Vagina (tissue), 2 donors: Measurements from ENCODE around the gene RNF181.

Experiments used
- POLR2A ChIP-seq, 2 donors: fragments of 450-650 bp; IDR thresholded peaks; one replicate each; pipeline ENCODE4 v1.6.1; 2017; ENCODE audit warnings: antibody characterized with exemption in 2 of 2, mild to moderate bottlenecking in 2 of 2, moderate library complexity in 2 of 2
- POLR2AphosphoS5 ChIP-seq, 2 donors: sonication (generic); formaldehyde crosslinking; IDR thresholded peaks; one replicate each; pipeline ENCODE4 v1.9.0; 2017; ENCODE audit warnings: antibody characterized with exemption in 2 of 2, mild to moderate bottlenecking in 2 of 2, low read depth in 1 of 2; ENCODE audit not compliant: insufficient read depth in 1 of 2
- TF ChIP-seq, protein P1 (sequence below), 3 experiments: fragments of 450-650 bp in 2 of 3; fragments of 200-600 bp in 1 of 3; sonication (generic) in 1 of 3; IDR thresholded peaks; one replicate each; pipeline ENCODE4 v1.5.1; 2017 to 2019; ENCODE audit warnings: antibody characterized with exemption in 3 of 3, mild to moderate bottlenecking in 2 of 3, moderate library complexity in 2 of 3

DNA sequence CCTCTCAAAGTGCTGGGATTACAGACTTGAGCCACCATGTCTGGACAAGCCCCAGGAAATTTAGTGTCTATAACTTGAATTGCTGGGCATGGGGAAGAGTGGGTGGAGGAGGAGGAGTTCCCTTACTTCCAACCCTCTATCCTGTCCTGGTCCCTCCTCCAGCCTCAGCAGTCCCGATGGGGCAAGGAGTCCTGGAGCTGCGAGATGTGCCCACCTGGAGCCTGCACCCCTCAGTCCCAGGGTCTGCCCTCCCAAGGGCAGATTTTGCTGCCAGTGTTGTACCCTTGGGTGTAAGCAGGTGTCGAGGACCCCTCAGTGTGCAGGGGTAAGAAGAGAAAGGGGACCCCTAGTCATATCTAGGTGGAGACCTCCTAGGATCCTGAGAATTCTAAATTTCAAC, 15.3 kb upstream of the RNF181 start:
- TF ChIP-seq, protein P1, sequence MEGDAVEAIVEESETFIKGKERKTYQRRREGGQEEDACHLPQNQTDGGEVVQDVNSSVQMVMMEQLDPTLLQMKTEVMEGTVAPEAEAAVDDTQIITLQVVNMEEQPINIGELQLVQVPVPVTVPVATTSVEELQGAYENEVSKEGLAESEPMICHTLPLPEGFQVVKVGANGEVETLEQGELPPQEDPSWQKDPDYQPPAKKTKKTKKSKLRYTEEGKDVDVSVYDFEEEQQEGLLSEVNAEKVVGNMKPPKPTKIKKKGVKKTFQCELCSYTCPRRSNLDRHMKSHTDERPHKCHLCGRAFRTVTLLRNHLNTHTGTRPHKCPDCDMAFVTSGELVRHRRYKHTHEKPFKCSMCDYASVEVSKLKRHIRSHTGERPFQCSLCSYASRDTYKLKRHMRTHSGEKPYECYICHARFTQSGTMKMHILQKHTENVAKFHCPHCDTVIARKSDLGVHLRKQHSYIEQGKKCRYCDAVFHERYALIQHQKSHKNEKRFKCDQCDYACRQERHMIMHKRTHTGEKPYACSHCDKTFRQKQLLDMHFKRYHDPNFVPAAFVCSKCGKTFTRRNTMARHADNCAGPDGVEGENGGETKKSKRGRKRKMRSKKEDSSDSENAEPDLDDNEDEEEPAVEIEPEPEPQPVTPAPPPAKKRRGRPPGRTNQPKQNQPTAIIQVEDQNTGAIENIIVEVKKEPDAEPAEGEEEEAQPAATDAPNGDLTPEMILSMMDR (IDR thresholded peaks at IDR 0.05): no peak
- TF ChIP-seq POLR2A (IDR thresholded peaks at IDR 0.05) (no peak), POLR2AphosphoS5 (IDR thresholded peaks at IDR 0.05; ENCODE audit: insufficient read depth in 1 of 2, low read depth in 1 of 2) (no peak)
